Activated CD8-positive, alpha-beta memory T cell treated with anti-CD3 and anti-CD28 coated beads, Interleukin-2, amount 50 U/mL, for 1 hour (primary cell): ENCODE measurements around the gene ALG5.
A peak's percentile ranks its signal among the peaks of the same experiment; 100 is the strongest.

Experiments
- DNase-seq: peaks from one replicate; pipeline ENCODE4 v3.0.0-alpha.2; 2020; ENCODE audit errors: extremely low read depth

ALG5 gene, protein sequence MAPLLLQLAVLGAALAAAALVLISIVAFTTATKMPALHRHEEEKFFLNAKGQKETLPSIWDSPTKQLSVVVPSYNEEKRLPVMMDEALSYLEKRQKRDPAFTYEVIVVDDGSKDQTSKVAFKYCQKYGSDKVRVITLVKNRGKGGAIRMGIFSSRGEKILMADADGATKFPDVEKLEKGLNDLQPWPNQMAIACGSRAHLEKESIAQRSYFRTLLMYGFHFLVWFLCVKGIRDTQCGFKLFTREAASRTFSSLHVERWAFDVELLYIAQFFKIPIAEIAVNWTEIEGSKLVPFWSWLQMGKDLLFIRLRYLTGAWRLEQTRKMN

DNA sequence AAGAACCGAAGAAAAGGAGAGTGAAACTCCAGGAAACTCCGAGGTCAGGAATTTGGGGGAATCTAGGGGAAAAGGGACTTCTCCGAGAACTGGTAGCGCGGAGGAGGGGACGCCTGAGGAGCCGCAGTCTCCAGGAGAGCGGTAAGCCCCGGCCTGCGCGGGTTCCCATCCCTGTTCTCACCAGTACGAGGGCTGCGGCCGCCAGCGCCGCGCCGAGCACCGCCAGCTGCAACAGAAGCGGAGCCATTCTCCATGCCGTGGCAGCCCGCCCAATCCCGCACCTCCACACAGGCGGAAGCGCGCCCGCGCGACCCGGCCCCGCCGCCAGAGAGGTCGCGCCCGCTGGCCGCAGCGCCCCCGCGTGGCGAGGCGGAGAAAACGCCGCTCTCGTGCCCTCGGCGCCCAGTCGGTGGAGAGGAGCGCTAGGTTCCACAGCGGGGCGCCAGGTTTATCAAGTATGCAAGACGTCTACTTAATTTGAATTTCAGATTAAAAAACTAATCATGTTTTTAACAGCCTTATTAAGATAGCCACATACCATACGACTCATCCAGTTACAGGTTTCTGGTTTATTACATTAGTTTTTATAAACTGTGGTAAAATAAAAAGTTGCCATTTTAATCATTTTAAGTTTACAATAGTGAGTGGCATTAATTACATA is at the start of gene ALG5:
Gene ALG5, minus strand, starts transcription at position 287 of the 661 bp plus-strand sequence. Its CDS starts 40 bp downstream, at position 247.
- peak; percentile 63 for DNase-seq

DNA sequence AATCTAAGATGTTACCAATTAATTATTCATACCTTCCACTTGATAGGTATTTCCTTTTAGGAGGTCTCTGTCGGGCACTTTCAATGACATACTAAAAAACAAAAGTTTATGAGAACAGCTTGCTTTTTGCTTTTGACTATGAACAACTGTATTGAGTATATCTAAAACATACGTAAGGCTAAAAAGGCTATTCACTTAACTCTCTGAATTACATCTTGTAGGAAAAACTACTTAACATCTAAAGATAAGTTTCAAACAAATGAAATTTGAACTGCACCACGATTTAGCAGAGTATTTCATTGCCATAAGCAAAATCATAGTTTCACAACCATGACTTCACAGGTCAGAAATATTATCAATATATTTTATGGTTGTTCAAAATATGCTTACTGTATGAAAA is 48.7 kb upstream of the ALG5 start:
- no peak for DNase-seq

DNA sequence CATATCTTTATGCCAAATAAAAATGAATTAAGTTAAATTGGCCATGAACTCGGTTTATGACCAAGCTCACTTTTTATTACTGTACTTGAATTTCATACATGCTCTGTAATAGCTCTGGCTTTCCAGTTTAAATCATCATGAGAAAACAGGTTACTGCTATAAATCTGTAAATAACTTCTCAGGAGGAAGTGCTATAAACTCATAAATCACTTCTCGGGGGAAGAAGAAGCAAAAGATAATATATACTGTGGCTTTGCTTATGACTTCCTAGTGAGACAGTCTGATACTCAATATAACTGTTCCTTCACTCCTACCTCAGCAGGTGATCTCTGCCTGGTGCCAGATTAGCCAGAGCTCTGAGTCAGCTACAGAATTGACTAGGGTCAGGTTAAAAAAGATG is 47.9 kb upstream of the ALG5 start:
- DNase-seq = no peak

DNA sequence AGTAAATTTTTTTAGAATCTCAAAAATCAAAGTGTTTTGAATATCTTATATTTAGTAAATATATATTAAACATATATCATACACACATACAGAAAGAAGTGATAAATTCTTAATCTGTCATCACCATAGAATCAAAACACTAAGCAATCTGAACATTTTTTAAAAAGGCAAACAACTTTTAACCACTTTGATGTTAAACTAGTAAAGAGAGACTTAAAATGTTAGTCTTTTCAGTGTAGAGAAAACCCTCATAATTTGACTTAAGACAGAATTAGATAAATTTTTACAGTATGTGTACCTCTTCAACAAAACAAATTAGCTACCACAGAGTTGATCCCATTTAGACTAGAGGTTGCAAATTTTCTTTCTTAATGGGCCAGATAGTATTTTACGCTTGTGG is 46.9 kb upstream of the ALG5 start:
- DNase-seq = no peak

DNA sequence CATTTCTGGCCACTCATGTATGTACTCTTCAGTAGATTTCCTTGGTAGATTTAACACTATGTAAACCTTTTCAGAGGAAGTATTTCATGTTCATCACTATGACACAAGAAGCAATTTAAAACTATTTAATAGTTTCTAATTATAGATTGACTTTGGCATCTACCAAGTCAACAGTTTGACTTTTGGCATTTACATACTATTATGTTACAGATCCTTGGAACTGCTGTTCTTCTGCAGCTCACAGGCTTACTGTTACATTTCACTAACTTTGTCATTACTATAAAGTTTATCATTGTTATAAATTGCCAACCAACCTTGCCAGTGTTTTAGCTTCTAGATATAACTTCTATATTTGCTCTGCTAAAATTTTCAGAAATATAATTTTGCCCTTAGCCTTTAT is 41.6 kb upstream of the ALG5 start:
- DNase-seq = no peak

DNA sequence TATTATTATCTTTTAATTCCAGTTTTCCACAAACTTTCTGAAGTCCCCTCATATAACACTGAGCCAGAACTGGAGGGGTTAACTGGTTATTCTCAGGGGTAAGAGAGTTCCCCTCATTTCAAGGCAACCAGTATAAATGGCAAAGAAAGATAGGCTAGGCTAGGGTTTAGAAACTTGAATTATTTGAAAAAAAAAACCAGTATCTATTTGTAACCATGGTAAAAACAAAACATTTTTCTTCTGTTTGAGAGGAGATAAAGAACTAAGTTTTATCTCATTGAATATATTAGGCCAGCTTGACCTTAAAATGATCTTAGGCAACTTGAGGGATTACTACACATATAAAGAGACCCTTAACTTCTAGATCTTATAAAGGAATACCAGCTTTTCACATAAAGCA is 40.8 kb upstream of the ALG5 start:
- DNase-seq = no peak

DNA sequence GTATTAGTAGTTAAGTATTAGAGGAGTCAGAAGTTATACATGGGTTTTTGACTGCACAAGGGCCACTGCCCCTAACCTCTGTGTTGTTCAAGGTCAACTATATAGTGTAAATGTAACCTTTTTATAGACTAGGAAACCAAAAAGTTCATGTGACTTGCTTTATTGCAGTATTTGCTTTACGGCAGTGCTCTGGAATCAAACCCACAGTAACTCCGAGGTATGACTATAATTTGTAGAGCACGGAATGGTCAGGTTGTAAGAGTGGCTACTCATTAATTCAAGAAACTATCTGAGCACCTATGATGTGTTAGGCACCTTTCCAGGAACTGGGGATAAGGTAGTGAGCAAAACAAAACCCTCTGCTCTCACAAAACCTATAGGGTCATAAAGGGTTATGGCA is 38.1 kb upstream of the ALG5 start:
- DNase-seq = no peak

DNA sequence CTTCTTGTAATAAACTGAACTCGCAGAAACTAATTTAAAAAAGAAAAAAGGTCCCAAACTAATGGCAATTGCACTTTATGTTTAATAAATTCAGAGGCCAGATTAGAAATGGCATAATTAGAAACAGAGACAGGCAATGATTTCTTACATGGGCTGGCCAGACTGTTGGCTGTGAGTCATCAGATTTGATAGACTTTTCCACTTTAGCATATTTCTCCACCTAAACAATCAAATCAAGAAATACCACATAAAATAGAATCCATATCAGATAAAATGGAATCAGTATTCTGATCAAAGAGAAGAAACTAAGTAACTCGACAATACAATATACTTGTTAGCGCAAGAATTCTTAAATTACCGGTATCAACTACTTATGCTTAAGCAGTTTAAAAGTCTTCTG is 30.5 kb upstream of the ALG5 start:
- no peak for DNase-seq

DNA sequence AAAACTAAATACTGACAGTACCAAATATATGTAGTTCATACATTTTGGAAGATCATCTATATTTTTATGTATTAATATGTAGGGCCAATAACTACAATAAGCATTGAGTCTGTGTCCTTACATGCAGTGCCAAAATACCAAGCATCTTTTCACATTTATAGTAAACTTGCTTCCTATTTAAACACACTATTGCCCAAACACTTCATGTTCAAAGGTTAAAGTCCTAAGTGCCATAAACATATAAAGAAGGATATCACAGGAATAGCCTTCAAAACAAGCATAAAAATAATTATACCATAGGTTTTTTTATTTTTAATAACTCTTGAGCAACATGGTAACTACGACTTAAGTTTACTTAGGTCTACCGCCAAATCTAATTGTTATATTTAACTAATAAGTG is 28.5 kb upstream of the ALG5 start:
- no peak for DNase-seq

DNA sequence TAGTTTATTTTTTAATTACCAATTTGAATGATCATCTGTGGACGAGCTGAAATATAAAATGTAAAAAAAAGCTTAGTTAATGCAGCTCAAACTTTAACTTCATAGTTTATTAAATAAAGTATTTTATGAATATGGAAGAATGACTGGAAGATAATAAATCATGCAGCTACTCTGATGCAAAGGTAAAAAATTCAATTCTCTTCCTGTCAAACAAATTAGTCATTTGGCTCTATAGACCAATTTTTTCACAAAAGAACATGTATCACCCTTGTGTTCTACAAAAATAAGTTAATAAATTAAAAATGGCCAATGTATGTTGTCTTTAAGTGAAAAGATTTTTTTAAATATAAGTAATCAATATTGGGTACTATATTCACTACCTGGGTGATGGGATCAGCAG is 27.6 kb upstream of the ALG5 start:
- DNase-seq = no peak

DNA sequence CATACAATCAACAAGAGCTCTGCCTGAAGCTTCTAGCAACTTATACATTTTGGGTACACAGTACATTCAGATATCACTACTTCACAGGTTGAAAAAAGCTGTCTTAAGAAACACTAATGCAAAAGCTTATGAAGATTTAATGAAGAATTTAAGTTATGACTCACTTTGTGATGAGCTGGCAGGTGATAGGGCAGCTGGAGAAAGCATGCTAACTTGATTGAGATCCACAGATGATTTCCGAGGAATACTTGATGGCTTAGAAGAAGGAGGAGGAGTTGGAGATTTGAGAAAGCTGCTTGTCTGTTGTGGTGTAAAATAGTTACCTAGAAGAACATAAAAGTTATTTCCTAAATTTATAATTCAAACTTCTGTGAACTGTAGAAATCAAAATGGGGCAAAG is 24.7 kb upstream of the ALG5 start:
- no peak for DNase-seq

DNA sequence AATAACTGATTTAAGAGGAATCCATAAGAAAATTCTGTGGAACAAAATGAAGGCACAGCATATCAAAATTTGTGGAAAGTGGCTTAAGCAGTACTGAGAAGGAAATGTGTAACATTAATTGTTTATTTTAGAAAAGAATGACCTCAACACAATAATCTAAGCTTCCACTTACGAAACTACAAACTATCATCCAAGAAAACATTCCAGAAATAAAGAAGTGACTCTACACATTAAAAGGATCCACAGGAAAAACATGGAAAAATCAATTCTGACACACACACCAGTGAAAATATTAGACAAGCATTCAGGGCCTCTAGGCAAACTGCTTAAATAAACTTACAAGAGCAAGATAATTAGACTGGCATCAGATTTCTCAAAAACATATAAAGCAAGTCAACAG is 15.5 kb upstream of the ALG5 start:
- no peak for DNase-seq

DNA sequence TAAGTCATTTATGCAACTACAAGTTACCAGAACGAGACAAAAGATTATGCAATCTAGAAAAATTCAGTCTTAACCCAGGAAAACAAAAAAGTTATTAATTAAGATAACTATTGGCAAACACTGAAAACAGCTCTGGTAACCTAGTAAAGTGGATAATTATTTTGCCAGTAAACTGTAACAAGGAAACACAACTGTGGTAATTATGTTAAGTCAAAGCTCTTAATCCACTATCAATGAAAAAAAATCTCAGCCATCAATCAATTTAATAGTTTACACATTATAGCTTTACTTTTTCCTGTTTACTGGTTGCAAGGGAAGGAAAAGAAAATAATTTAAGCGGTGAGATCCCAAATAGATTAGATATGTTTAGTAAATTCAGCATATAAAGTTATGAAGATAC is 12.6 kb upstream of the ALG5 start:
- no peak for DNase-seq

DNA sequence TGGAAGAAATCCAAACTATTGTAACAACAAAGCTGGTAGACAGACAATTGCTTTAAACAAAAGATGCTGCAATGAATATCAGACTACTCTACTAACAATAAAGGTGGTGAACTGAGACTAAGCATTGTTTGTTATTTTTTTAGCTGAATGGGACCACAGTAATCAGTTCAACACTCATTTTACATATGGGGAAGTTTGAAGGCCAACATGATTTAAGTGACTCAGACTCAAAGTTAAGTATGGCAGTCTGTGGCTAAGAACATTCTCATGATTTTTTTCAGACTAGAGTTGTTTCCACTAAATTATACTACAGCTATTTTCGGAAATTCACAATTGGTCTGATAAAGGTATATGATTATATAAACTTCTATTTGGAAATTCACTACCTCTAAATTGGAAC is 11.9 kb upstream of the ALG5 start:
- no peak for DNase-seq

DNA sequence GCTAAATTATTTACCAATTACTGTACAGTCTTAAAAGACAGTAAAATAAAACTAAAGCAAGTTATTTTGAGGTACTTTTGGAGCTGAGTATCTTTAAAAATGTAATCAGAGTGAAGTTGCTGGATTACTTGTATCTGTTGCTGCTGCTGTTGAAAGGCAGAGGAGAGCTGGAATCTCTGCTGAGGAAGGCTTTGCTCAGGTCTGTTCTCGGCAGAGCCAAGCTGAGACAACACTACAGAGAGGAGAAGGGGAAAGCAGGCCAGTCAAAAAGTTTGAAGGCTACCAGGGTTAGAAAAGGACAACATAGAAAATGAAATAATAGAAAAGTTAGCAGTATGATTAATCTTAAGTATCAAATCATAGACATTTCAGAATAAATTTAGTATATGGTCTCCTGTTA is 11.3 kb upstream of the ALG5 start:
- DNase-seq = no peak

DNA sequence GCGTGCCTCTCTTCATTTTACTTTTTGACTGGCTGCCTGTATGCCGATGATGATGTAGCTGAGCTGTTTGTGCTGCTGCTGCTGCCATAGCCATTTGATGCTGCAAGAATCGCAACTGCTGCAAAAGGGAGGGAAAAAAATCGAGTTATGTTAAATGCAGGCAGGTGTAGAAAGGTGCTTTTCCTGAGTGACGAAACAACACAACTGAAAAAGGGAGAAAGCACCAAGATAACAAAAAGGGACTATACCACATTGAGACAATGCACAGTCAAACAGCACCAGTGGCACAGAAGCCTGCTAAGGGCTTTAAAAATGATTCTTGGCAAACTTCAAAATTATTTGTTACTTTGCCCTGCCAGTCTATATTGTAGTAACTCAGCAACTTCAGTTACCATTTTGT is 10.6 kb upstream of the ALG5 start:
- no peak for DNase-seq

DNA sequence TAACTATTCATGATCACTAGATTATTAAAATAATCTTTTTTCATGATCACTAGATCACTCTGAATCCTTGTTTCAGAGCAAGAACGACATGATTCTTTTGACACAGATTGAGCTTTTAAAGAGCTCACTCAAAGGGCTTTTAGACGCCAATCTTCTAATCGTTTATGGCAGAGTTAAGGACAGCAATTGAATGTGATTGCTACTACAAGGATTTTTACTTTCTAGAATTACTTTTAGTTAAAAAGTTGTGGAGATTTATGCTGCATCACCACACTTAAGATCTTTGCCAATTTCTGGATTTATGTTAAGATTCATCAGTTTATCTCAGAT is 2.7 kb upstream of the ALG5 start:
- no peak for DNase-seq

DNA sequence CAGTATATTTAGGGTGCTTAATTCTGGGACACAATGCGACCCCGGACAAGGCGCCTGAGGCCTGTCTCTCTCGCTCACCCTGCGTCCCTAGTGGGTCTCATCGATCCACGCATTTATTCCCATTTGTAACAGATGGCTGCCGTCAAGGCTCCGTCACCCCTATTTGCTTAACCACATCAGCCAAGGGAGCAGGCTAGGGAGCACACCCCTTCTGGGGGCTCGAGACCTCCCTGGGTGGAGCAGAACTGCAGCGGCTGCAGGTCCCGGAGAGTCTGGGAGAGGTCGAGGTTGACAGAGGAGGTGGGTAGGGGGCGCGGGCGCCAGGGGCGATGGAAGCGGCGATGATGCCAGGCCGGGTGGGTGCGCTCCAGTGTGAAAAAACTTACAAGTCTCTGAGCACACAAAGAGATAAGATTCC is 507 bp downstream of the ALG5 start:
- DNase-seq = no peak

DNA sequence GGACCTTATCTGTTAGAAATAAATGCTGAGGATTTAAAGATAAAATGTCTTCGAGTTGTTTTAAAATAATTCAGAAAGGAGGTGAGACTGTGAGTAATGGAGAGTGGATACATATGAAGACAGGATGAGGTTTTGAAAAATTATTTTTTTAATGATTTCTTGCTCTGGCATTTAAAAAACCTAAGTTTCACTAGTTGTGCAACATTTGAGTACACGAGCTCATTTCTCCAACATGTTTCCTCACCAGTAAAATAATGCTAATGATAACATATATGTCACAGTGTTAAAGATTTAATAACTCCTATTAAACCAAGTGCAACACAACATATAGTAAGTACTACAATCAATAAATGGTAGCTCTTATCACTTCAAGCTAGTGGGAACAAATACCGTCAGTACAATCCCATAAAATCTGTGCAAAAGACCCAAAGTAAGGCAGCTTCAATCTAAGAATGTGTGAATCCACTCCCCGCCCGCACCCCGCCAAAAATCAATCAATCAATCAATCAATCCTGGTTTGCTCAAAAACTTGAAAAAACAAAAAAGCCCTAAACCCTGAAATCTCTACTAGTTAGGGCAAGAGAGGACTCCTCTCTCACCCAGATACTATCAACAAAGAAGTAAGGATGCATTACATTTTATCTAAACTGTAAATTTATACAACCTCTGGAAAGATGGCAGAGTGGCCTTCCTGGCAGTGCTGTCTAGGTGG is 1.3 kb downstream of the ALG5 start:
- no peak for DNase-seq

DNA sequence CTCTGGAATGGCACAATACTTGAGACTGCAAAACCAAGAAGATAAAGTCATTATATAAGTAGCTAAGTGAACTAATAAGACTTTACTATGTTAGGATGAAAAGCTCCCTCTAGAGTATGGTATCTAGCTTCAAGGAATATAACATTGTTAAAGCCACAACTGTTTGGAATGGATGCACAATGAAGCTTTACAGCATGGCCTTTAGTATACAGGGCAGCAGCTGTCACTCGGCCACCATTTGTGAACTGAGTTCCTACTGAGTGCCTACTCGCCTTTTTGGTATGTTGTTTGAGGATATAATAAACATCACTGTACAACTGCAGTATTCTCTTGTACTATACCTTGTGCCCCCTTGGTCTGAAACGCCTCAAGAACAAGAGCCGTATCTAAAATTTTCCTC is 6.8 kb downstream of the ALG5 start:
- no peak for DNase-seq

DNA sequence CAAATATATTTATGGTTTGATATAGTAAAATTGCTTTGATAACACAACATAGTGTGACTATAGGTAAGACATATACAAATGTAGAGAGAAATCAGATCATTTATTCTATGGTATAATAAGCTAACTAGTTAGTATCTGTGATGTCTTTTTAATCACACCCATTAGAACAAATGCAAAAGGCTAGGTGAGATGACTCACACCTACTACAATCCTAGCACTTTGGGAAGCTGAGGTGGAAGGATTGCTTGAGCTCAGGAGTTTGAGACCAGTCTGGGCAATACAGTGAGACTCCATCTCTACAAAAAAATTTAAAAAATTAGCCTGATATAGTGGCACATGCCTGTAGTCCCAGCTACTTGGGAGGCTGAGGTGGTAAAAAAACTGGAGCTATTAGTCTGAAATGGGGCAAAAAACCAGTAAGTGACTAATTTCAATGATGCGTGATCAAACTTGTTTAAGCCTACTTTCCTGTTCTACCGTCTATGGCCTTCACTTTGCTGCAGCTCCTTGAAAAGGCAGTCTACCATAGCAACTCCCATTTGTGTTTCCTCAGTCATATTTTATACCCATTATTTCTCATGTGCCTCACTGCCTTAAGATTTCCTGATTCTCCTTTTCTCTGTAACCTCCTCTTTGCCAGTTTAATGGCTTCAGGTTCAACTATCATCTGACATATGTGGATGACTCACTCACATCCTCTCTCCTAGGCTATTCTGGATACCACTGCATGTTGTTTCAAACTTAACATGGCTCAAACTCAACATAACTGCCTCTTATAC is 12.5 kb downstream of the ALG5 start:
- no peak for DNase-seq

DNA sequence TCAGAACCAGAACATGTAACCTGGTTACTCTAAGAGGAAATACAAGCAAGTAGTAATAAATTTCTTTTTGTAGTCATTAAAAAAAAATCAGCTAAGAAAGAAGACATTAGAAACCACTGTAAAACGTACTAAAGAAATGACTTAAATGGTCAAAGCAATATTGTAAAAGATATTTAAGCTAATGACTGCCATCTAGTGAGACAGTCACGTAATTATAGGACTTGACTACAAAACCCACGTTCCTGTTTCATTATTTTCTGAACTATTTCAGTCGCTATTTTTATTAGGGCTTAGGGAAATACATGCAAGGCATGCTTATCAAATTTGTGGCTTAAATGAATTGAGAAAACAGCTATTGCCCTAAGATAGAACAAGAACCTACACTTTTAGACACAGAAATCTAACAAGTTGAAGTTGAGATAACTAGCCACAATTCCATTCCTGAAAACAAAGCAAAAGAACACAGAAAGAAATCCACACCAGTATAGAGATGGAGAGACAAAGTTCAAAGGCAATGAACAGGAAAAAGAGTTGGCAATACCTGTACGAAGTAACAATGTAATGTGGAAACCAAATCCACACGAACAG is 17.9 kb downstream of the ALG5 start:
- DNase-seq = no peak
